ENCODE measurements around the gene TCERG1L.

The TCERG1L gene

GRCh38 chr10:131095313-131095580 is 216.3 kb downstream of the TCERG1L start:
- Histone ChIP-seq H3K36me3 (ENCODE audit: low read length) (no peaks in the 10 kb centered on the region), H2AFZ (ENCODE audit: low read depth, low read length, severe bottlenecking) (no peak overlapping the region), H3K4me2 (ENCODE audit: low read depth, low read length, poor library complexity, severe bottlenecking) (no peak overlapping the region), H3K79me2 (ENCODE audit: insufficient read depth, low read length) (no peaks in the 10 kb centered on the region), H3K9me2 (replicated peaks; ENCODE audit: insufficient read depth, low read length) (no peaks in the 10 kb centered on the region), H3K9me3 (ENCODE audit: insufficient read depth, low read length) (no peaks in the 10 kb centered on the region), H3K9ac (ENCODE audit: low read length) (no peak overlapping the region), H3K27ac (ENCODE audit: low read depth, low read length) (no peak overlapping the region), H3K4me3 (ENCODE audit: insufficient read depth, low read length, poor library complexity, severe bottlenecking) (no peak overlapping the region), H4K20me1 (ENCODE audit: low read depth, low read length) (no peaks in the 10 kb centered on the region), H3F3A (ENCODE audit: insufficient read depth) (no peaks in the 10 kb centered on the region), H3K27me3 (ENCODE audit: low read length) (no peaks in the 10 kb centered on the region)
- TF ChIP-seq CTCF (IDR thresholded peaks at IDR 0.05; ENCODE audit: insufficient read depth, low read length, poor library complexity, severe bottlenecking) (no peak), EZH2phosphoT487 (conservative IDR thresholded peaks at IDR 0.05; ENCODE audit: low read length) (no peak)

GRCh38 chr10:131094527-131095312 is 216.8 kb downstream of the TCERG1L start:
- H3K27ac ChIP-seq (ENCODE audit: low read depth, low read length): no peak overlapping the region
- no peak overlapping the region for H3K4me2 ChIP-seq (ENCODE audit: low read depth, low read length, poor library complexity, severe bottlenecking)

GRCh38 chr10:131093795-131094366 is 217.6 kb downstream of the TCERG1L start:
- TF ChIP-seq EZH2phosphoT487 (conservative IDR thresholded peaks at IDR 0.05; ENCODE audit: low read length) (no peak), CTCF (IDR thresholded peaks at IDR 0.05; ENCODE audit: insufficient read depth, low read length, poor library complexity, severe bottlenecking) (no peak)
- no peaks in the 10 kb centered on the region for H3K9me3 ChIP-seq (ENCODE audit: insufficient read depth, low read length)
- no peaks in the 10 kb centered on the region for H3K27me3 ChIP-seq (ENCODE audit: low read length)
- no peak overlapping the region for H3K4me2 ChIP-seq (ENCODE audit: low read depth, low read length, poor library complexity, severe bottlenecking)
- no peak overlapping the region for H3K27ac ChIP-seq (ENCODE audit: low read depth, low read length)
- H3K9me2 ChIP-seq (replicated peaks; ENCODE audit: insufficient read depth, low read length): no peaks in the 10 kb centered on the region
- no peaks in the 10 kb centered on the region for H3K36me3 ChIP-seq (ENCODE audit: low read length)
- no peaks in the 10 kb centered on the region for H3K79me2 ChIP-seq (ENCODE audit: insufficient read depth, low read length)
- no peak overlapping the region for H3K4me3 ChIP-seq (ENCODE audit: insufficient read depth, low read length, poor library complexity, severe bottlenecking)
- H4K20me1 ChIP-seq (ENCODE audit: low read depth, low read length): no peaks in the 10 kb centered on the region
- H3K9ac ChIP-seq (ENCODE audit: low read length): no peak overlapping the region
- H3F3A ChIP-seq (ENCODE audit: insufficient read depth): no peaks in the 10 kb centered on the region
- no peak overlapping the region for H2AFZ ChIP-seq (ENCODE audit: low read depth, low read length, severe bottlenecking)

More at GRCh38 chr10:131094527-131095312, 216.8 kb downstream of the TCERG1L start:
- H3F3A ChIP-seq (ENCODE audit: insufficient read depth): no peaks in the 10 kb centered on the region
- no peaks in the 10 kb centered on the region for H3K9me2 ChIP-seq (replicated peaks; ENCODE audit: insufficient read depth, low read length)
- no peaks in the 10 kb centered on the region for H3K79me2 ChIP-seq (ENCODE audit: insufficient read depth, low read length)
- H3K9ac ChIP-seq (ENCODE audit: low read length): no peak overlapping the region
- TF ChIP-seq CTCF (IDR thresholded peaks at IDR 0.05; ENCODE audit: insufficient read depth, low read length, poor library complexity, severe bottlenecking): no peak
- no peak for TF ChIP-seq EZH2phosphoT487 (conservative IDR thresholded peaks at IDR 0.05; ENCODE audit: low read length)
- H3K36me3 ChIP-seq (ENCODE audit: low read length): no peaks in the 10 kb centered on the region
- no peak overlapping the region for H3K4me3 ChIP-seq (ENCODE audit: insufficient read depth, low read length, poor library complexity, severe bottlenecking)
- no peaks in the 10 kb centered on the region for H3K9me3 ChIP-seq (ENCODE audit: insufficient read depth, low read length)
- no peaks in the 10 kb centered on the region for H4K20me1 ChIP-seq (ENCODE audit: low read depth, low read length)
- no peak overlapping the region for H2AFZ ChIP-seq (ENCODE audit: low read depth, low read length, severe bottlenecking)
- H3K27me3 ChIP-seq (ENCODE audit: low read length): no peaks in the 10 kb centered on the region

Data from SU-DHL-6 (cell line).